Fibroblast of the aortic adventitia (primary cell): ENCODE measurements around the gene TTLL10. TPM values are rescaled to one million over a fixed set of nuclear protein-coding genes. Genes with fewer than 3 reads are reported as not detected.
A peak's percentile ranks its signal among the peaks of the same experiment; 100 is the strongest.
"Not testable (repeated sequence)": the region's sequence is repeated elsewhere in the genome, so short reads cannot be mapped to it uniquely, and the experiment has no call there.

ENCODE experiments used
- DNase-seq: peaks from one replicate; pipeline ENCODE4 v3.0.0-alpha.2; 2010; ENCODE audit warnings: low read depth
- H3K4me3 ChIP-seq: 2 replicates; pipeline ENCODE4 v1.5.1; 2011; ENCODE audit warnings: low read depth, mild to moderate bottlenecking, control low read depth, low read length, moderate library complexity
- CTCF ChIP-seq: IDR thresholded peaks from 2 replicates; pipeline ENCODE4 v1.5.1; 2011; ENCODE audit warnings: mild to moderate bottlenecking, low read length, control low read depth, inconsistent platforms; ENCODE audit not compliant: insufficient read depth
- total RNA-seq: library from RNA; depleted of rRNA; stranded (reverse); fragments of >200 nt; gene quantifications from 2 replicates; pipeline ENCODE4 v1.2.3, GENCODE V29; 2012; ENCODE audit warnings: low replicate concordance

The TTLL10 gene
- total RNA-seq, 1 donor = not detected

GRCh38 chr1:1148061-1148460, 25.6 kb upstream of the TTLL10 start:
- H3K4me3 ChIP-seq = no peak overlapping the region
- no peak for TF ChIP-seq CTCF
- no peak for DNase-seq

- no peak for TF ChIP-seq CTCF
- H3K4me3 ChIP-seq = no peak overlapping the region
- no peak for DNase-seq
Measured at GRCh38 chr1:1148569-1148968, 25.1 kb upstream of the TTLL10 start.

DNA sequence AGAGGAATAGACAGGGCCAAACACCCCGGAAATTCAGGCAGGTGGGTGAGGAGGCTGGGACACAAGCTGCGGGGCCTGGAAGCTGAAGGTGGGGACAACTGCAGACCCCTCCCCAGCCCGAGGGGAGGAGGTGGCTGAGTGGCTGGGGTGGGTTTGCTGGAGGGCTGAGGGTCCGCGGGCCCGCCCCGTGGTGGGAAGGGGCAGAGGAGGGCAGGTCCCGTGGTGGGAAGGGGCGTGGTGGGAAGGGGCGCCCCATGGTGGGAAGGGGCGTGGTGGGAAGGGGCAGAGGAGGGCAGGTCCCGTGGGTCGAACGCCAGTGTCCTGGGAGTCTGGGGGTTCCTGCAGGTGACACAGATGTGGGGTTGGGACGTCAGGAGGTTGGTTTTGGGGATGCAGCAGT, 24.3 kb upstream of the TTLL10 start:
- no peak for DNase-seq
- no peak for TF ChIP-seq CTCF
- H3K4me3 ChIP-seq = no peak overlapping the region

DNA sequence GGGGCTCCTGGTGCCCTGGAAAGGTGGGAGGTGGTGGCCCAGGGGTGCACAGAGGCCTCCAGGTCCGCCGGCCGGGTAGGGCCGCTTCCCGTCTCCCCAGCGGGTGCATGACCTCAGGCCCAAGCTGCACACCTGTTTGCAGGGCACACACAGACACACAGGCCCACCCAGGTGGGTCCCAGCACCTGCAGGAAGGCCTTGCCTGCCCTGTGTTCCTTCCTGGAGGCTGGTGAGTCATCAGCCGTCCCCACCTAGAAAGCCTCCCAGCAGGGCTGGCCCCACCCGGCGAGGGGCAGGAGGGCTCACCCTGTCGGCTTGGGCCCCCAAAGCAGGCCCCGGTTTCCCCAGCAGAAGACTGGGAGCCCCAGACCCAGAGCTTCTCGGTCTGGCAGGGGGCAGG, 23.6 kb upstream of the TTLL10 start:
- no peak for DNase-seq
- TF ChIP-seq CTCF = no peak
- no peak overlapping the region for H3K4me3 ChIP-seq

DNA sequence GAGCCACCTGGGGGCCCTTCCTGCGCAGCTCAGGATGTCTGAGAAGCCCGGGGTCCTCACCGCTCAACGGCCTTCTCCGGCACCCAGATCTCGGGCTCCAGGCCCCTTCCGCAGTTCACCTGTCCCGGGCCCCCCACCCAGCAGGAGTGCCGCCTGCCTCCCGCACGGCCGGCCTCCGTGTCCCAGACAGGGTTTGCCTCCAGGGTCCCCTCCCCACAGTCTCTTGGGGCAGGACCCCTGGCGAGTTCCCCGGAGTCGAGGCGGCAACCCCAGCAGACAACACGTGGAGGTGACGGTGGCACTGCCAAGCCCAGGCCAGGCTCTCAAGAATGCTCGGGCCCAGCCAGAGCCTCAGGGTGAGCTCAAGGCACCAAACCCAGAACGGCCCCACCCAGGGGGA, 22.4 kb upstream of the TTLL10 start:
- no peak overlapping the region for H3K4me3 ChIP-seq
- no peak for TF ChIP-seq CTCF
- DNase-seq = no peak

DNA sequence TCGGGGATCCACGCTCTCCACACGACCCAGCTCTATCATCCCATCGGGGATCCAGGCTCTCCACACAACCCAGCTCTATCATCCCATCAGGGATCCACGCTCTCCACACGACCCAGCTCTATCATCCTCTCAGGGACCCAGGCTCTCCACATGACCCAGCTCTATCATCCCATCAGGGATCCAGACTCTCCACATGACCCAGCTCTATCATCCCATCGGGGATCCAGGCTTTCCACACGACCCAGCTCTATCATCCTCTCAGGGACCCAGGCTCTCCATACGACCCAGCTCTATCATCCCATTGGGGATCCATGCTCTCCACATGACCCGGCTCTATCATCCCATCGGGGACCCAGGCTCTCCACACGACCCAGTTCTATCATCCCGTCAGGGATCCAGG, 21.2 kb upstream of the TTLL10 start:
- not testable (repeated sequence) for H3K4me3 ChIP-seq, DNase-seq

DNA sequence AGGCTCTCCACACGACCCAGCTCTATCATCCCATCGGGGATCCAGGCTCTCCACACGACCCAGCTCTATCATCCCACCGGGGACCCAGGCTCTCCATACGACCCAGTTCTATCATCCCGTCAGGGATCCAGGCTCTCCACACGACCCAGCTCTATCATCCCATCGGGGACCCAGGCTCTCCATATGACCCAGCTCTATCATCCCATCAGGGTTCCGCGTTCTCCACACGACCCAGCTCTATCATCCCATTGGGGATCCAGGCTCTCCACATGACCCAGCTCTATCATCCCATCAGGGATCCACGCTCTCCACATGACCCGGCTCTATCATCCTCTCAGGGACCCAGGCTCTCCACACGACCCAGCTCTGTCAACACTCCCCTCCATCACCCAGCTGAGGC, 20.5 kb upstream of the TTLL10 start:
- H3K4me3 ChIP-seq, DNase-seq: not testable (repeated sequence)

- peak; percentile 45 for DNase-seq
- no peak overlapping the region for H3K4me3 ChIP-seq
- TF ChIP-seq CTCF = no peak
Measured at GRCh38 chr1:1153874-1154273, 19.8 kb upstream of the TTLL10 start.
